ENCODE data around the gene SPINK4. TPM values are rescaled to one million over a fixed set of nuclear protein-coding genes. Genes with fewer than 3 reads are reported as not detected.

The SPINK4 gene
- total RNA-seq, 1 donor from 2014 or later = not detected

- no peak for DNase-seq
Observed at GRCh38 chr9:33229359-33230114, 10.4 kb upstream of the SPINK4 start.

GRCh38 chr9:33230756-33231622, 9.0 kb upstream of the SPINK4 start:
- no peak for DNase-seq

- no peak for DNase-seq
Observed at GRCh38 chr9:33231623-33231942, 8.4 kb upstream of the SPINK4 start.

GRCh38 chr9:33232815-33233214, 7.2 kb upstream of the SPINK4 start:
- DNase-seq = no peak

- no peak for DNase-seq
Observed at GRCh38 chr9:33233626-33234342, 6.2 kb upstream of the SPINK4 start.

- DNase-seq = no peak
Observed at GRCh38 chr9:33234511-33235467, 5.2 kb upstream of the SPINK4 start.

GRCh38 chr9:33236571-33236970, 3.4 kb upstream of the SPINK4 start:
- DNase-seq = no peak

- DNase-seq = no peak
Observed at GRCh38 chr9:33241298-33241697, 1.3 kb downstream of the SPINK4 start.

GRCh38 chr9:33242609-33243134, 2.7 kb downstream of the SPINK4 start:
- no peak for DNase-seq

GRCh38 chr9:33244137-33244784, 4.3 kb downstream of the SPINK4 start:
- DNase-seq = no peak

GRCh38 chr9:33245341-33245740, 5.4 kb downstream of the SPINK4 start:
- DNase-seq = no peak

- no peak for DNase-seq
Observed at GRCh38 chr9:33246269-33246860, 6.4 kb downstream of the SPINK4 start.

GRCh38 chr9:33248606-33249005, 8.6 kb downstream of the SPINK4 start:
- no peak for DNase-seq

- DNase-seq = no peak
Observed at GRCh38 chr9:33249087-33249658, 9.2 kb downstream of the SPINK4 start.

- DNase-seq = no peak
Observed at GRCh38 chr9:33249983-33250382, 10.0 kb downstream of the SPINK4 start.

GRCh38 chr9:33250458-33250995, 10.6 kb downstream of the SPINK4 start:
- no peak for DNase-seq

- DNase-seq = no peak
Observed at GRCh38 chr9:33254211-33254610, 14.2 kb downstream of the SPINK4 start.

GRCh38 chr9:33255014-33255413, 15.0 kb downstream of the SPINK4 start:
- no peak for DNase-seq

- DNase-seq = no peak
Observed at GRCh38 chr9:33255471-33255870, 15.5 kb downstream of the SPINK4 start.

GRCh38 chr9:33256236-33256635, 16.3 kb downstream of the SPINK4 start:
- DNase-seq = no peak
